ENCODE results near the gene STOX2.

STOX2 gene

DNA sequence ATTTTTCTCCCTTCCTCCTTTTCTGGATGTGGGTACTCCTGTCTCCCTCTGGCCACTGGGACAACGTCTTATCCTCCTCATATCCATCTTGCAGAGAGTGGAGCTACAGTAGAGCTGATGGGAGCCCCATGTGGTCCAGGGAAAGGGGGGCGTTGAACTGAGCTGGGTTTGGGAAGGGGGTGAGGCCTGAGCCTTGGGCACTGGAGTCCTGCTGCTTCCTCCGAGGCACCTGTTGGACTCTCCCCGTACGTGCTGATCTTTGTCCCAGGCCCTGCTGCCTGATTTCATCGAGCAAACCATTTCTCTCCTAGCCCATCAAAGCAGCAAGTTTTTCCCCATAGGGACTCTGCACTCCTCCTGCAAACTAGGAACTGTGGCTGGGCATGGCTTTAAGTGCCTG lies 94.3 kb downstream of the STOX2 start:
- DNase-seq (ENCODE audit: low read depth) = no peak
- H3K4me3 ChIP-seq (ENCODE audit: low read depth, low read length) = no peak overlapping the region
- TF ChIP-seq, protein P1, sequence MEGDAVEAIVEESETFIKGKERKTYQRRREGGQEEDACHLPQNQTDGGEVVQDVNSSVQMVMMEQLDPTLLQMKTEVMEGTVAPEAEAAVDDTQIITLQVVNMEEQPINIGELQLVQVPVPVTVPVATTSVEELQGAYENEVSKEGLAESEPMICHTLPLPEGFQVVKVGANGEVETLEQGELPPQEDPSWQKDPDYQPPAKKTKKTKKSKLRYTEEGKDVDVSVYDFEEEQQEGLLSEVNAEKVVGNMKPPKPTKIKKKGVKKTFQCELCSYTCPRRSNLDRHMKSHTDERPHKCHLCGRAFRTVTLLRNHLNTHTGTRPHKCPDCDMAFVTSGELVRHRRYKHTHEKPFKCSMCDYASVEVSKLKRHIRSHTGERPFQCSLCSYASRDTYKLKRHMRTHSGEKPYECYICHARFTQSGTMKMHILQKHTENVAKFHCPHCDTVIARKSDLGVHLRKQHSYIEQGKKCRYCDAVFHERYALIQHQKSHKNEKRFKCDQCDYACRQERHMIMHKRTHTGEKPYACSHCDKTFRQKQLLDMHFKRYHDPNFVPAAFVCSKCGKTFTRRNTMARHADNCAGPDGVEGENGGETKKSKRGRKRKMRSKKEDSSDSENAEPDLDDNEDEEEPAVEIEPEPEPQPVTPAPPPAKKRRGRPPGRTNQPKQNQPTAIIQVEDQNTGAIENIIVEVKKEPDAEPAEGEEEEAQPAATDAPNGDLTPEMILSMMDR (conservative IDR thresholded peaks at IDR 0.05; ENCODE audit: low read depth, low read length) = no peak

DNA sequence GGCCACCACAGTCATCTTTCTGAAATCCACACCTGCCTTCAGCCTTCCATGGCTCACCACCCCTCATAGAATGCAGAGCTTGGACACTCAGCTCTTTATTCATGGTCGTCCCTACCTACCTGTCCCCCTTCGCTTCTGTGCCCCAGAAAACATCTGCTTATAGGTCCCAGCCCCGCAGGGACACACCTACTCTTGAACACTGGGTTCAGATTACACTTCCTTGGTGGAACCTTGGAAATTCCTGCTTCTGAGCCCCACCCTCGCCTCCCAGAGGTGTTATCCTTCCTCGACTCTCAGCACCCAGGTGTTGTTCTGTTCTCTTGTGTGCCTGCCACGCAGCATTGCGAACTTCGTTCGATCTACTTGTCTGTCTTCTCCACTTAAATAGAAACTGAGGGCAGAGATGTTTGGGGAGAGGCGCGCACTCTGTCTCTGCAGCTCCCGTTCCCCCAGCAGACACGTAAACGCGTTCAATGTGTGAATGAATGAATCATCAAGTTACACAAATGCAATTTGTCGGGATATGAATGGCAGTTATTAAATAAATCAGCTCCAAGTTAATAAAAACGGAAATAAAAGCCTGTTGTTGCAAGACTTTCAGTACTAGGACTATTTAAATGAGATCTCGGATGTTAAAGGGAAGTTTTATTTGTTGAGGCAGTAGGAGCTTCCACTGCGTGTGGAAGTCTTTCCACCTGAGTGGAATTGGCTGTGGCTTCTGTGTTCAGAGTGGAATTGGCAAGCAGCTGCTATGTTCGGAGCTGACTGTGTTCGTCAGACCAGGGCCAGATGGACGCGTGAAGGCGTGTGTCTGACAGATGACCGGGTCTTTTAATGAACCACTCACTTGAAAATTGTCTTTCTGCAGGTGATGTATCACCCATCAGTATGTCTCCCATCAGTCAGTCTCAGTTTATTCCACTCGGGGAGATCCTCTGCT lies 95.6 kb downstream of the STOX2 start:
- H3K4me3 ChIP-seq (ENCODE audit: low read depth, low read length) = no peak overlapping the region
- no peak for DNase-seq (ENCODE audit: low read depth)
- TF ChIP-seq, protein P1 (conservative IDR thresholded peaks at IDR 0.05; ENCODE audit: low read depth, low read length) = no peak

DNA sequence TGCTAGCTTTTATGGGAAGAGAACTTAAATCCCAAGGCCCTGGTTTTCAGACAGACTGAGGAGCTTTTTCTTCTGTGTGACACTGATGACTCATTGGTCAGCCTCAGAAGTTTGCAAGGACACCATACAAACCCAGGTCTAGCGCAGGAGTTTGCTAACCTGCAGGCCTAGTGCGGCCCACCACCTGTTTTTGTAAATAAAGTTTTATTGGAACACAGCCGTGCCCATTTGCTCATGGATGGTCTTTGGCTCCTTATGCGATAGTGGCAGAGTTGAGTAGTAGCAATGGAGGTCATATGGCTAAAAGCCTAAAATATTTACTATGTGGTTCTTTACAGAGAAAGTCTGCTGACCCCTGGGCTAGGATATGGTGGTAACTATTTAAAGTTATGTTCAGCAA lies 98.3 kb downstream of the STOX2 start:
- H3K4me3 ChIP-seq (ENCODE audit: low read depth, low read length) = no peak overlapping the region
- DNase-seq (ENCODE audit: low read depth) = no peak
- TF ChIP-seq, protein P1 (conservative IDR thresholded peaks at IDR 0.05; ENCODE audit: low read depth, low read length) = no peak

DNA sequence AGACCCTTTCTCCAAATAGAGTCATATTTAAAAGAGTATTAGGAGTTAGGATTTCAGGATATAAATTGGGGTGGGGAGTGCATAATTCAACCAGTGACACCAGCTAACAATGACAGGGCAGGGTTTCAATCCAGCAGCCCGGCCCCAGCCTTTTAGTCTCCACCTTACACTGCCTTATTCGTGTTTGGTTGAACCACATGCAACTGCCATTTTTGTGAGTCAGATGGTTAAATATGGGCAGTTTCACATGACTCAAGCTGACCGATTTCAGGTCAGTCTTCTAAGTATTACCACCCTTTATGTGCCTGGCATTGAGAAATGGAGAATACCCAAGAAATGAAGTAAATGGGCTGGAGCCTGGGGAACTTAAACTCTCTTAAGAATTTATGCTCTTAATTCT lies 102.8 kb downstream of the STOX2 start:
- TF ChIP-seq, protein P1 (conservative IDR thresholded peaks at IDR 0.05; ENCODE audit: low read depth, low read length) = no peak
- DNase-seq (ENCODE audit: low read depth) = no peak
- H3K4me3 ChIP-seq (ENCODE audit: low read depth, low read length) = no peak overlapping the region

DNA sequence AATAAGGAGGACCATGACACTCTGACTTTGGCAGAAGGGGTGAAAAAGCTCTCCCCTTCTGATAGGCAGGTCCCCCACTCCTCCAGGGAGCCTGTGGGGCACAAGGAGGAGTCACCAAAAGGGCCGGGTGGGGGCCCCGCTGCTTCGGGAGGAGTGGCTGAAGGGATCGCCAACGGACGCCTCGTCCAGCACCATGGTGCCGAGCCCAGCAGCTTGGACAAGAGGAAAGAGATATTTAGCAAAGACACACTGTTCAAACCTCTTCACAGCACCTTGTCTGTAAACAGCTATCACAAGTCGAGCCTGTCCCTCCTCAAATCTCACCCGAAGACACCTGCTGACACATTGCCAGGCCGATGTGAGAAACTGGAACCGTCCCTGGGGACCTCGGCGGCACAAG lies 105.6 kb downstream of the STOX2 start:
- TF ChIP-seq, protein P1 (conservative IDR thresholded peaks at IDR 0.05; ENCODE audit: low read depth, low read length) = no peak
- no peak for DNase-seq (ENCODE audit: low read depth)
- no peak overlapping the region for H3K4me3 ChIP-seq (ENCODE audit: low read depth, low read length)

DNA sequence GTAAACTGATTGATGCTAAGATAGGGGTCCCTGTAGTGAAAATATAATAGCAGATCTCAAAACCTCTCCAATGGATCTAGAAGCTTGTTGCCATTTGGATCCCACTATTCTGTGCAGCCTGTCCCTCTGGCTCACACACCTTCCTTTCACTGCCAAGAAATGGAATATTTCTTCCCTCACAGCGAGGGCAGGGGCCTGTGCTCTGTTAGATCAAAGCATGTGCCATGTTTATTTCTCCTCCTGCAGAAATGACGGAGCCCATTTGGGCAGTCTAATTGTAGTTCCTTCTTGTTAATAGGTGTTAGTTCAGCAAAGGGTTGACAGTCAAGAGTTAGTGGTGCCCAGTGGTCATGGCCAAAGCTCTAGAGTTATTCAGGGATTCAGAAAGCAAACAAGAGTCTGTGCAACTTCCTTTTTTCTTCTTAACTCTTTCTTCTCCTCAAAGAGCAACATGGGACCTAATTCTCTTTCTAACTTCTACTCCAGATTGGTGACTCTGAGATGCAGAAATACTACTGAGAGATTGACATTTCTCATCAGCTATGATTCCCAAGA lies 106.8 kb downstream of the STOX2 start:
- DNase-seq (ENCODE audit: low read depth) = no peak
- H3K4me3 ChIP-seq (ENCODE audit: low read depth, low read length) = no peak overlapping the region
- TF ChIP-seq, protein P1 (conservative IDR thresholded peaks at IDR 0.05; ENCODE audit: low read depth, low read length) = no peak

Measured in choroid plexus epithelial cell (primary cell).